GM12892 (cell line): ENCODE data around the gene MAP3K2.

Experiments used
- POLR2A ChIP-seq: IDR thresholded peaks from 2 replicates; pipeline ENCODE4 v1.6.1; 2011; ENCODE audit warnings: low read depth, low read length, control low read depth
- POLR2AphosphoS5 ChIP-seq: IDR thresholded peaks from 2 replicates; pipeline ENCODE4 v1.6.1; 2011; ENCODE audit warnings: low read depth, low read length, control low read depth
- TAF1 ChIP-seq: IDR thresholded peaks from 2 replicates; pipeline ENCODE4 v1.6.1; 2011; ENCODE audit warnings: low read depth, mild to moderate bottlenecking, control low read depth, low read length, borderline replicate concordance

DNA sequence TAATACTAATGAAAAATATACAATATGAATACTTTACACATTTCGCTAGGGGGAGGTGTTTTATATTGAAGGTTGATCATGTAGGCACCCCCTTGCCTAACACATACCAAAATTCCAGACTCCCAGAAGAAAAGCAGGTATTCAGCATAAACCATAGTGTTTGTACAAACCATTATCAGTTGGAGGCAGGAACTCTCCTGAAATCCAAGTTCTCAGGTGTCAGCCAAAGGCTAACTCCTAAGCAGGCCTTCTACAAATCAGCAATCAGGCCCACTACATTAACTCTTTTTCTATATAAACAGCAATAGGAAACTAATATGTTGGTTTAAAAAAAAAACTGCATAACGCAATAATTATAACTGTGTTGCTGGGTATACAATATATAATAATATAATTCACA is 44.5 kb downstream of the MAP3K2 start:
- TF ChIP-seq POLR2A (no peak), POLR2AphosphoS5 (no peak), TAF1 (no peak)
